H1 (cell line): ENCODE results near the gene B3GAT1.

Source experiments
- EP300 ChIP-seq, 2 experiments: IDR thresholded peaks; 1 replicate in 1 of 2; 2 replicates in 1 of 2; pipeline ENCODE4 v1.6.1; 2011 to 2012; ENCODE audit warnings: low read depth in 2 of 2, low read length in 2 of 2, mild to moderate bottlenecking in 2 of 2, borderline replicate concordance in 1 of 2, inconsistent platforms in 1 of 2, moderate library complexity in 1 of 2
- SRF ChIP-seq: IDR thresholded peaks from 2 replicates; pipeline ENCODE4 v1.6.1; 2011; ENCODE audit warnings: mild to moderate bottlenecking, low read depth, low read length, moderate library complexity
- TF ChIP-seq, protein P1 (sequence below), 3 experiments: IDR thresholded peaks; 1 replicate in 2 of 3; 2 replicates in 1 of 3; pipeline versions ENCODE4 v1.5.1 to v1.6.1; 2011; ENCODE audit warnings: low read length in 3 of 3, mild to moderate bottlenecking in 3 of 3, inconsistent platforms in 2 of 3, low read depth in 1 of 3, moderate library complexity in 1 of 3; ENCODE audit not compliant: insufficient read depth in 1 of 3; ENCODE audit errors: control extremely low read depth in 1 of 3
- TF ChIP-seq, protein P2 (sequence below): IDR thresholded peaks from 2 replicates; pipeline ENCODE4 v1.6.1; 2012; ENCODE audit warnings: low read length, inconsistent platforms

DNA sequence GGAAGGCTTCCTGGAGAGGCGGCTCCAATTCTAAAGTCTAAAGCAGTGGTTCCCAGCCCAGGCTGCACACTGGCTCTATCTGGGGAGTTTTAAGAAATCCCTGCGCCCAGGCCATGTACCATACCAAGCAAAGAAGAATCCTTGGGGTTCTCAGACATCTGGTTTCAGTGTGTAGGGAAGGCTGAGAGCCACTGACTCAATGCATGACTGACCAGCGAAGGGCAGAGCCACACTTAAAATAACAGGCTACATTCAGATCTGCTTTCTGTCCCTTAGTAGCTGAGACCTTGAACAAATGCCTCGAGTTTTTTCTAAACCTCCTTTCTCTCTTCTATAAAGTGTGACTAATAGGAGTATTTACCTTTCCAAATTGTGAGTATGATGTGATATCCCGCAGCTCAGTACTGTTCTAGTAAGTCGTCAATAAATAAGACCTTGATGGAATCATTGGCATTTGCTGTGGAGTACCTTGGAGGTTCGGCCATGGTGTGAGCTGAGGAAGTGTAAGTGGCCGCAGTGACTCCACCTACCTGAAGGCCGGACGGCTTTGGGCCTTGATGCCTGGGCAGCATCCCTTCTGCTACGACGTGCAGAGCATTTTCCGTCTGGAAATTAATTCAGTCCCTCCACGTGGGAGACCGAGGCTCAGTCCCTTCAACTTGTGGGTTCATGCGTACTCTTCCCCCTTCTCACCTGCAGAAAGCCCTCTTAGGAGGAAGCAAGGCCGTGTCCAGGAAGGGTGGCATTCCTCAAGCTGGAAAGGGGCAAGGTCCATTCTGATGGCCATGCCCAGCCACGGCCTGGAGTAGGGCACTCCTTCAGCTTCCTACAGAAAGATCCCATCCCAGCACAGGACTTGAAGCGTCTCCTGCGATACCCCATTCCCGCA lies 55.1 kb downstream of the B3GAT1 start:
- no peak for TF ChIP-seq EP300 (IDR thresholded peaks at IDR 0.05; ENCODE audit: borderline replicate concordance in 1 of 2, low read depth in 2 of 2, low read length in 2 of 2)
- TF ChIP-seq, protein P1, sequence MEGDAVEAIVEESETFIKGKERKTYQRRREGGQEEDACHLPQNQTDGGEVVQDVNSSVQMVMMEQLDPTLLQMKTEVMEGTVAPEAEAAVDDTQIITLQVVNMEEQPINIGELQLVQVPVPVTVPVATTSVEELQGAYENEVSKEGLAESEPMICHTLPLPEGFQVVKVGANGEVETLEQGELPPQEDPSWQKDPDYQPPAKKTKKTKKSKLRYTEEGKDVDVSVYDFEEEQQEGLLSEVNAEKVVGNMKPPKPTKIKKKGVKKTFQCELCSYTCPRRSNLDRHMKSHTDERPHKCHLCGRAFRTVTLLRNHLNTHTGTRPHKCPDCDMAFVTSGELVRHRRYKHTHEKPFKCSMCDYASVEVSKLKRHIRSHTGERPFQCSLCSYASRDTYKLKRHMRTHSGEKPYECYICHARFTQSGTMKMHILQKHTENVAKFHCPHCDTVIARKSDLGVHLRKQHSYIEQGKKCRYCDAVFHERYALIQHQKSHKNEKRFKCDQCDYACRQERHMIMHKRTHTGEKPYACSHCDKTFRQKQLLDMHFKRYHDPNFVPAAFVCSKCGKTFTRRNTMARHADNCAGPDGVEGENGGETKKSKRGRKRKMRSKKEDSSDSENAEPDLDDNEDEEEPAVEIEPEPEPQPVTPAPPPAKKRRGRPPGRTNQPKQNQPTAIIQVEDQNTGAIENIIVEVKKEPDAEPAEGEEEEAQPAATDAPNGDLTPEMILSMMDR (IDR thresholded peaks at IDR 0.05; ENCODE audit: control extremely low read depth in 1 of 3, insufficient read depth in 1 of 3, low read depth in 1 of 3, low read length in 3 of 3) = no peak
- TF ChIP-seq, protein P2, sequence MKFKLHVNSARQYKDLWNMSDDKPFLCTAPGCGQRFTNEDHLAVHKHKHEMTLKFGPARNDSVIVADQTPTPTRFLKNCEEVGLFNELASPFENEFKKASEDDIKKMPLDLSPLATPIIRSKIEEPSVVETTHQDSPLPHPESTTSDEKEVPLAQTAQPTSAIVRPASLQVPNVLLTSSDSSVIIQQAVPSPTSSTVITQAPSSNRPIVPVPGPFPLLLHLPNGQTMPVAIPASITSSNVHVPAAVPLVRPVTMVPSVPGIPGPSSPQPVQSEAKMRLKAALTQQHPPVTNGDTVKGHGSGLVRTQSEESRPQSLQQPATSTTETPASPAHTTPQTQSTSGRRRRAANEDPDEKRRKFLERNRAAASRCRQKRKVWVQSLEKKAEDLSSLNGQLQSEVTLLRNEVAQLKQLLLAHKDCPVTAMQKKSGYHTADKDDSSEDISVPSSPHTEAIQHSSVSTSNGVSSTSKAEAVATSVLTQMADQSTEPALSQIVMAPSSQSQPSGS = no peak
- TF ChIP-seq SRF = no peak
